ENCODE data around the gene RAB36.

- TF ChIP-seq POLR2A (IDR thresholded peaks at IDR 0.05) (no peak), CTCF (IDR thresholded peaks at IDR 0.05) (no peak)
Measured at GRCh38 chr22:23210428-23211170, 65.3 kb downstream of the RAB36 start.
